Thyroid gland (tissue), 4 donors: ENCODE data around the gene RPRD1A.

Source experiments
- CTCF ChIP-seq, 6 experiments: fragments of 200-600 bp in 3 of 6; fragments of 450-650 bp in 3 of 6; sonication (generic) in 3 of 6; IDR thresholded peaks; one replicate each; pipeline ENCODE4 v1.5.1; 2016 to 2019; ENCODE audit warnings: antibody characterized with exemption in 6 of 6, mild to moderate bottlenecking in 2 of 6, inconsistent platforms in 1 of 6, moderate library complexity in 1 of 6
- POLR2A ChIP-seq, 2 donors: fragments of 450-650 bp; IDR thresholded peaks; one replicate each; pipeline ENCODE4 v1.6.1; 2017; ENCODE audit warnings: antibody characterized with exemption in 2 of 2, mild to moderate bottlenecking in 2 of 2, moderate library complexity in 1 of 2

GRCh38 chr18:36009214-36009613, 58.1 kb downstream of the RPRD1A start:
- TF ChIP-seq CTCF (IDR thresholded peaks at IDR 0.05), result no peak
- TF ChIP-seq POLR2A (IDR thresholded peaks at IDR 0.05), result no peak
